A549 (cell line): ENCODE results near the gene NTRK3. TPM values are rescaled to one million over a fixed set of nuclear protein-coding genes. Genes with fewer than 3 reads are reported as not detected.

Experiments used
- ATAC-seq, 2 experiments: fragments of 200-7000 bp in 1 of 2; fragments of >200 bp in 1 of 2; cut with Nextera tagmentation in 1 of 2; cut with Tn5 transposase in 1 of 2; 3 replicates each; pipeline versions ENCODE4 v1.8.0 to v1.9.1; 2018 to 2020; ENCODE audit warnings: mild to moderate bottlenecking in 1 of 2, moderate library complexity in 1 of 2
- CTCF ChIA-PET: fragments of 300-600 bp; sonication (Branson Sonifier 250); formaldehyde crosslinking; extraction: SDS; loops from one replicate; lab custom pipeline; 2021; ENCODE audit warnings: antibody characterized with exemption, inconsistent platforms; lab: Yijun Ruan, JAX
- POLR2A ChIA-PET: fragments of 350-600 bp; formaldehyde crosslinking; extraction: SDS; loops from one replicate; lab custom pipeline; 2021; ENCODE audit warnings: antibody characterized with exemption, inconsistent platforms; lab: Yijun Ruan, JAX
- DNase-seq, 2 experiments: peaks; one replicate each; pipeline versions ENCODE4 v3.0.0 to v3.0.0-alpha.2; 2011 to 2016; ENCODE audit warnings: low read depth in 1 of 2, low spot score in 1 of 2
- FAIRE-seq: peaks from 2 replicates; lab custom pipeline; 2011; peaks lifted over from hg19 to GRCh38; lab: Jason Lieb, UNC
- H3K27ac ChIP-seq, 2 experiments: fragments of >200 bp; sonication (Bioruptor Twin); formaldehyde crosslinking; 3 replicates each; pipeline ENCODE4 v1.5.1; 2016 to 2017
- H3K4me1 ChIP-seq: fragments of >200 bp; sonication (Bioruptor Twin); formaldehyde crosslinking; 3 replicates; pipeline ENCODE4 v1.6.1; 2016
- H3K4me2 ChIP-seq: fragments of >200 bp; sonication (Bioruptor Twin); formaldehyde crosslinking; 3 replicates; pipeline ENCODE4 v1.6.1; 2016
- H3K4me3 ChIP-seq: fragments of >200 bp; sonication (Bioruptor Twin); formaldehyde crosslinking; 3 replicates; pipeline ENCODE4 v1.5.1; 2016
- H3K9me3 ChIP-seq: fragments of >200 bp; sonication (Bioruptor Twin); formaldehyde crosslinking; 3 replicates; pipeline ENCODE4 v1.6.1; 2016
- CBX2 ChIP-seq: fragments of 200-600 bp; sonication (generic); IDR thresholded peaks from 2 replicates; pipeline ENCODE4 v1.6.1; 2016; ENCODE audit warnings: low read depth, mild to moderate bottlenecking, borderline replicate concordance
- EP300 ChIP-seq, 2 experiments: fragments of >200 bp; sonication (Bioruptor Twin); formaldehyde crosslinking; IDR thresholded peaks; 2 replicates in 1 of 2; 3 replicates in 1 of 2; pipeline ENCODE4 v1.6.1; 2016 to 2017
- HEYL ChIP-seq: fragments of 250-450 bp; sonication (Bioruptor Pico); IDR thresholded peaks from 2 replicates; pipeline ENCODE4 v1.8.0; 2021; ENCODE audit warnings: mild to moderate bottlenecking, moderate library complexity
- HOXA7 ChIP-seq: fragments of 250-450 bp; sonication (Bioruptor Pico); IDR thresholded peaks from 2 replicates; pipeline ENCODE4 v1.5.0; 2020; ENCODE audit warnings: mild to moderate bottlenecking, moderate library complexity
- MAFK ChIP-seq: fragments of 450-650 bp; IDR thresholded peaks from 2 replicates; pipeline ENCODE4 v1.6.1; 2014; ENCODE audit not compliant: partially characterized antibody
- MAZ ChIP-seq: fragments of 150-350 bp; IDR thresholded peaks from 2 replicates; pipeline ENCODE4 v1.6.1; 2014; ENCODE audit warnings: antibody characterized with exemption, low read depth, low read length, borderline replicate concordance
- NPAS2 ChIP-seq: fragments of 250-450 bp; sonication (Bioruptor Pico); IDR thresholded peaks from 2 replicates; pipeline ENCODE4 v1.8.0; 2022; ENCODE audit warnings: mild to moderate bottlenecking, moderate library complexity, borderline replicate concordance
- NR3C1 ChIP-seq: fragments of >200 bp; sonication (Bioruptor Twin); formaldehyde crosslinking; IDR thresholded peaks from 3 replicates; pipeline ENCODE4 v1.6.1; 2017
- POLR2A ChIP-seq: IDR thresholded peaks from 2 replicates; pipeline ENCODE4 v1.6.1; 2012; ENCODE audit warnings: mild to moderate bottlenecking, low read length
- POLR2AphosphoS2 ChIP-seq: conservative IDR thresholded peaks from 2 replicates; pipeline ENCODE4 v1.6.1; 2012; ENCODE audit warnings: low read length, improper control_type of control experiment, inconsistent platforms
- RAD21 ChIP-seq, 2 experiments: fragments of >200 bp in 1 of 2; sonication (Bioruptor Twin) in 1 of 2; formaldehyde crosslinking in 1 of 2; IDR thresholded peaks in 1 of 2; conservative IDR thresholded peaks in 1 of 2; 2 replicates in 1 of 2; 3 replicates in 1 of 2; pipeline ENCODE4 v1.6.1; 2012 to 2018; ENCODE audit warnings: inconsistent platforms in 1 of 2
- RCOR1 ChIP-seq: fragments of 150-350 bp; IDR thresholded peaks from 2 replicates; pipeline ENCODE4 v1.6.1; 2014; ENCODE audit warnings: antibody characterized with exemption, low read length, low read depth
- RNF2 ChIP-seq: fragments of 200-600 bp; sonication (generic); IDR thresholded peaks from 2 replicates; pipeline ENCODE4 v1.6.1; 2016; ENCODE audit warnings: low read depth, mild to moderate bottlenecking, antibody characterized with exemption, moderate library complexity, borderline replicate concordance
- TFCP2L1 ChIP-seq: fragments of 250-450 bp; sonication (Bioruptor Pico); IDR thresholded peaks from 2 replicates; pipeline ENCODE4 v1.5.0; 2021; ENCODE audit warnings: mild to moderate bottlenecking
- ZNF302 ChIP-seq: fragments of 250-450 bp; sonication (Bioruptor Pico); IDR thresholded peaks from 2 replicates; pipeline ENCODE4 v1.9.0; 2021; ENCODE audit warnings: inconsistent platforms, mild to moderate bottlenecking, moderate library complexity
- WGBS: methylation state at CpG from one replicate; pipeline ENCODE4 v1.1.6; 2017; ENCODE audit errors: missing lambda C conversion rate; 5-methylcytosine and 5-hydroxymethylcytosine counted together
- polyA plus RNA-seq, 4 experiments: library from polyadenylated mRNA; depleted of rRNA in 3 of 4; stranded (reverse); fragments of >200 nt; fragmentation: RNase III in 1 of 4; extraction: RNeasy Plus Mini Kit Qiagen cat#74134 plus additional on column Dnase treatment in 1 of 4; gene quantifications; 2 replicates in 3 of 4; 3 replicates in 1 of 4; pipeline ENCODE4 v1.2.3, GENCODE V29; 2011 to 2017
- TF ChIP-seq, protein P1 (sequence below): fragments of 150-350 bp; IDR thresholded peaks from 2 replicates; pipeline ENCODE4 v1.6.1; 2014; ENCODE audit warnings: low read depth, mild to moderate bottlenecking, low read length
- TF ChIP-seq, protein P2 (sequence below): fragments of 250-450 bp; sonication (Bioruptor Pico); IDR thresholded peaks from 2 replicates; pipeline ENCODE4 v1.5.0; 2021; ENCODE audit warnings: mild to moderate bottlenecking, moderate library complexity, borderline replicate concordance
- TF ChIP-seq, protein P3 (sequence below): fragments of 250-450 bp; sonication (Bioruptor Pico); IDR thresholded peaks from 2 replicates; pipeline ENCODE4 v1.5.0; 2020; ENCODE audit warnings: low read depth, mild to moderate bottlenecking, moderate library complexity

Gene NTRK3
- polyA plus RNA-seq, 2 of the 4 experiments (the other 2 are of a cell fraction), result 55.0 to 55.2 TPM

DNA sequence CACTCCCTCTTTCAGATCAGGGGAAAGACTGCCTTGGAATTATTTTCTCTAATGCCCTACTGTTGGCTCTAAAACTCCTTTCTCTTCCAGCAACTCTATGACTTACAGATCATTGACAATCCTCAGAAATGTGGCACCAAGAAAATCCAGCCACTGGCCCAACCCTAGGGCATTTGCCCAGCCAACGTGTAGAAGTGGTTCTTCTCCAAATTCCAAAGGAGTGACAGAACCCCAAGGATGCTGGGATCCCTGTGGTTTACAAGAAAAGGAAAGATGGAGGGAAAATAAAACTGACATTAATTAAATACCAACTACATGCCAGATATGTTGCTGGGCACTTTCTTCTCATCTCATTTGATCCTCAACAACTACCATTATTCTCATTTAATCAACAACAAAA is 216.0 kb downstream of the NTRK3 start:
- 0% methylated on average over 1 of the region's 1 CpG for WGBS

DNA sequence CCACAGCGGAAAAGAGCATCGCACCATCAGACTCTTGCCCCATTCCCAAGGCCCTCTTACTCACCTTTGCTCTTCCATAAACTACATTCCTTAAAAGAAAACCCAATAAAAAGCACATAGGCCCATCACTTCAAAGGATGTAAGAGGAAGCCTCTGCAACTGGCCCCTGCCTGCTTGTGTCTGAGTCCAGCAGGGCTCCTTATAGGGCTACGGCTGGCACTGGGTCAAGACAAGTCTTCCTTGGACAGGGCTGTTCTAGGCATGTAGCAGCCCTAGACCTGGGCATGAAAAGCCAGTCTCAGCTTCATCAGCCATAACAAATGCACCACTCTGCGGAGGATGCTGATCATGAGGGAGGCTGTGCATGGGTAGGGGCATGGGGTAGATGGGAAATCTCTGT is 218.3 kb downstream of the NTRK3 start:
- TF ChIP-seq EP300 (IDR thresholded peaks at IDR 0.05) (no peak), HOXA7 (no peak), HEYL (CRISPR knock-in tag) (no peak)
- TF ChIP-seq, protein P1, sequence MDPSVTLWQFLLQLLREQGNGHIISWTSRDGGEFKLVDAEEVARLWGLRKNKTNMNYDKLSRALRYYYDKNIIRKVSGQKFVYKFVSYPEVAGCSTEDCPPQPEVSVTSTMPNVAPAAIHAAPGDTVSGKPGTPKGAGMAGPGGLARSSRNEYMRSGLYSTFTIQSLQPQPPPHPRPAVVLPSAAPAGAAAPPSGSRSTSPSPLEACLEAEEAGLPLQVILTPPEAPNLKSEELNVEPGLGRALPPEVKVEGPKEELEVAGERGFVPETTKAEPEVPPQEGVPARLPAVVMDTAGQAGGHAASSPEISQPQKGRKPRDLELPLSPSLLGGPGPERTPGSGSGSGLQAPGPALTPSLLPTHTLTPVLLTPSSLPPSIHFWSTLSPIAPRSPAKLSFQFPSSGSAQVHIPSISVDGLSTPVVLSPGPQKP, result no peak
- TF ChIP-seq, protein P2, sequence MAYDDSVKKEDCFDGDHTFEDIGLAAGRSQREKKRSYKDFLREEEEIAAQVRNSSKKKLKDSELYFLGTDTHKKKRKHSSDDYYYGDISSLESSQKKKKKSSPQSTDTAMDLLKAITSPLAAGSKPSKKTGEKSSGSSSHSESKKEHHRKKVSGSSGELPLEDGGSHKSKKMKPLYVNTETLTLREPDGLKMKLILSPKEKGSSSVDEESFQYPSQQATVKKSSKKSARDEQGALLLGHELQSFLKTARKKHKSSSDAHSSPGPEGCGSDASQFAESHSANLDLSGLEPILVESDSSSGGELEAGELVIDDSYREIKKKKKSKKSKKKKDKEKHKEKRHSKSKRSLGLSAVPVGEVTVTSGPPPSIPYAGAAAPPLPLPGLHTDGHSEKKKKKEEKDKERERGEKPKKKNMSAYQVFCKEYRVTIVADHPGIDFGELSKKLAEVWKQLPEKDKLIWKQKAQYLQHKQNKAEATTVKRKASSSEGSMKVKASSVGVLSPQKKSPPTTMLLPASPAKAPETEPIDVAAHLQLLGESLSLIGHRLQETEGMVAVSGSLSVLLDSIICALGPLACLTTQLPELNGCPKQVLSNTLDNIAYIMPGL (CRISPR knock-in tag), result no peak
- H3K9me3 ChIP-seq, result no peaks in the 10 kb centered on the region
- H3K4me3 ChIP-seq, result no peak overlapping the region
- WGBS, result 70% methylated on average over 4 of the region's 4 CpGs
- no peak overlapping the region for H3K4me2 ChIP-seq
- H3K4me1 ChIP-seq, result no peaks in the 10 kb centered on the region
- no peak overlapping the region for H3K27ac ChIP-seq
- ChIA-PET POLR2A (no interaction called here), CTCF (no interaction called here)
- FAIRE-seq (no peak), ATAC-seq (no peak), DNase-seq (no peak)

More for the DNA sequence above, 216.0 kb downstream of the NTRK3 start:
- Histone ChIP-seq H3K9me3 (no peaks in the 10 kb centered on the region), H3K4me2 (no peak overlapping the region), H3K27ac (no peak overlapping the region), H3K4me3 (no peak overlapping the region), H3K4me1 (no peaks in the 10 kb centered on the region; the same call in 2 of the 3 replicates)
- no peak for FAIRE-seq
- DNase-seq, result no peak
- no peak for ATAC-seq
- ChIA-PET POLR2A (no interaction called here), CTCF (no interaction called here)
- no peak for TF ChIP-seq CBX2
- no peak for TF ChIP-seq RAD21 (conservative IDR thresholded peaks at IDR 0.05 in 1 of 2, IDR thresholded peaks at IDR 0.05 in 1 of 2)
- no peak for TF ChIP-seq POLR2AphosphoS2
- TF ChIP-seq, protein P3, sequence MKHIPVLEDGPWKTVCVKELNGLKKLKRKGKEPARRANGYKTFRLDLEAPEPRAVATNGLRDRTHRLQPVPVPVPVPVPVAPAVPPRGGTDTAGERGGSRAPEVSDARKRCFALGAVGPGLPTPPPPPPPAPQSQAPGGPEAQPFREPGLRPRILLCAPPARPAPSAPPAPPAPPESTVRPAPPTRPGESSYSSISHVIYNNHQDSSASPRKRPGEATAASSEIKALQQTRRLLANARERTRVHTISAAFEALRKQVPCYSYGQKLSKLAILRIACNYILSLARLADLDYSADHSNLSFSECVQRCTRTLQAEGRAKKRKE, result no peak
- TF ChIP-seq ZNF302, result no peak
- no peak for TF ChIP-seq RNF2
- no peak for TF ChIP-seq RCOR1

- Histone ChIP-seq H3K4me2 (no peak overlapping the region), H3K9me3 (no peaks in the 10 kb centered on the region), H3K4me3 (no peak overlapping the region), H3K4me1 (no peaks in the 10 kb centered on the region), H3K27ac (no peak overlapping the region)
- CTCF ChIA-PET, result no interaction called here
- FAIRE-seq (no peak), DNase-seq (no peak), ATAC-seq (no peak)
- TF ChIP-seq TFCP2L1 (CRISPR knock-in tag) (no peak), NPAS2 (CRISPR knock-in tag) (no peak), POLR2A (no peak), NR3C1 (no peak), MAZ (no peak), MAFK (no peak), CBX2 (no peak)
- POLR2A ChIA-PET, result no interaction called here
- WGBS, result 29% methylated on average over 9 of the region's 9 CpGs
Measured at GRCh38 chr15:88036154-88036839, 220.2 kb downstream of the NTRK3 start.
